ENCODE measurements around the gene WHRN.

- TF ChIP-seq ZNF792 (CRISPR knock-in tag; IDR thresholded peaks at IDR 0.05) = no peak
- no peak for TF ChIP-seq MXD4 (CRISPR knock-in tag; IDR thresholded peaks at IDR 0.05)
- no peak for TF ChIP-seq ATF2 (CRISPR knock-in tag; IDR thresholded peaks at IDR 0.05)
- no peak for TF ChIP-seq BRCA1 (CRISPR knock-in tag; IDR thresholded peaks at IDR 0.05)
- no peak for TF ChIP-seq YY1 (IDR thresholded peaks at IDR 0.05; ENCODE audit: insufficient read depth, insufficient replicate concordance, low read depth, low read length)
- TF ChIP-seq POLR2AphosphoS5 (IDR thresholded peaks at IDR 0.05; ENCODE audit: low read depth, low read length) = no peak
- TF ChIP-seq ZBTB7A (CRISPR knock-in tag; IDR thresholded peaks at IDR 0.05) = no peak
Observed at GRCh38 chr9:114483499-114483898, 21.8 kb downstream of the WHRN start.

Data from HepG2 (cell line).